GM23338 (cell line): ENCODE measurements around the gene SLC2A5. TPM values are rescaled to one million over a fixed set of nuclear protein-coding genes. Genes with fewer than 3 reads are reported as not detected.

Experiments
- ATAC-seq: fragments of 200-7000 bp; cut with Tn5 transposase; 3 replicates; pipeline ENCODE4 v1.9.1; 2020
- DNase-seq: peaks from one replicate; pipeline ENCODE4 v3.0.0-alpha.2; 2015; ENCODE audit warnings: low spot score
- H2AFZ ChIP-seq: fragments of 200-600 bp; sonication (generic); 2 replicates; pipeline ENCODE4 v1.8.0; 2016; ENCODE audit warnings: antibody characterized with exemption, mild to moderate bottlenecking, moderate library complexity
- H3F3A ChIP-seq: fragments of 200-600 bp; sonication (generic); replicated peaks from 2 replicates; pipeline ENCODE4 v1.8.0; 2017; ENCODE audit warnings: antibody characterized with exemption, mixed run types, low read depth
- H3K27ac ChIP-seq: fragments of 200-600 bp; sonication (generic); 2 replicates; pipeline ENCODE4 v1.6.1; 2016; ENCODE audit warnings: low read depth
- H3K27me3 ChIP-seq: fragments of 200-600 bp; sonication (generic); 2 replicates; pipeline ENCODE4 v1.8.0; 2016; ENCODE audit warnings: mild to moderate bottlenecking, mixed run types, moderate library complexity; ENCODE audit not compliant: insufficient read depth
- H3K36me3 ChIP-seq: fragments of 200-600 bp; sonication (generic); 2 replicates; pipeline ENCODE4 v1.8.0; 2016; ENCODE audit warnings: mild to moderate bottlenecking; ENCODE audit not compliant: insufficient read depth
- H3K4me1 ChIP-seq: fragments of 200-600 bp; sonication (generic); 2 replicates; pipeline ENCODE4 v1.8.0; 2016; ENCODE audit warnings: mild to moderate bottlenecking, moderate library complexity; ENCODE audit not compliant: insufficient read depth
- H3K4me2 ChIP-seq: fragments of 200-600 bp; sonication (generic); 2 replicates; pipeline ENCODE4 v1.7.1; 2017; ENCODE audit warnings: mixed run types
- H3K4me3 ChIP-seq: fragments of 200-600 bp; sonication (generic); 2 replicates; pipeline ENCODE4 v1.6.1; 2016; ENCODE audit warnings: mixed run types
- H3K79me2 ChIP-seq: fragments of 200-600 bp; sonication (generic); replicated peaks from 2 replicates; pipeline ENCODE4 v1.8.0; 2017; ENCODE audit warnings: mild to moderate bottlenecking; ENCODE audit not compliant: insufficient read depth
- H3K9me2 ChIP-seq: fragments of 200-600 bp; sonication (generic); 2 replicates; pipeline ENCODE4 v1.8.0; 2017; ENCODE audit not compliant: insufficient read depth
- H4K20me1 ChIP-seq: fragments of 200-600 bp; sonication (generic); replicated peaks from 2 replicates; pipeline ENCODE4 v1.8.0; 2017; ENCODE audit warnings: mild to moderate bottlenecking; ENCODE audit not compliant: insufficient read depth
- H3K27ac Mint-ChIP-seq: 2 replicates; pipeline ENCODE4 v1.8.0; 2020; ENCODE audit warnings: inconsistent platforms, mild to moderate bottlenecking, moderate library complexity, mixed read lengths
- H3K27me3 Mint-ChIP-seq: 3 replicates; pipeline ENCODE4 v1.8.0; 2022; ENCODE audit warnings: low read depth, mild to moderate bottlenecking, moderate library complexity, mixed read lengths, inconsistent platforms; ENCODE audit not compliant: insufficient read depth, poor library complexity
- H3K36me3 Mint-ChIP-seq: 3 replicates; pipeline ENCODE4 v1.8.0; 2021; ENCODE audit warnings: low read depth, mild to moderate bottlenecking, inconsistent platforms, moderate library complexity, mixed read lengths
- H3K4me1 Mint-ChIP-seq: 3 replicates; pipeline ENCODE4 v1.8.0; 2020; ENCODE audit warnings: mild to moderate bottlenecking, inconsistent platforms, mixed read lengths
- H3K4me3 Mint-ChIP-seq: 3 replicates; pipeline ENCODE4 v1.8.0; 2021; ENCODE audit warnings: moderate library complexity, mild to moderate bottlenecking, inconsistent platforms, mixed read lengths
- H3K9me3 Mint-ChIP-seq: 3 replicates; pipeline ENCODE4 v1.8.0; 2020; ENCODE audit warnings: moderate library complexity, mild to moderate bottlenecking, inconsistent platforms, mixed read lengths
- CREB1 ChIP-seq: fragments of 250-450 bp; sonication (Bioruptor Pico); IDR thresholded peaks from 2 replicates; pipeline ENCODE4 v1.5.0; 2020; ENCODE audit warnings: low read depth, mild to moderate bottlenecking, moderate library complexity
- NANOG ChIP-seq: IDR thresholded peaks from 2 replicates; pipeline ENCODE4 v1.6.1; 2016; ENCODE audit warnings: antibody characterized with exemption, borderline replicate concordance
- POLR2AphosphoS5 ChIP-seq: IDR thresholded peaks from 2 replicates; pipeline ENCODE4 v1.6.1; 2016; ENCODE audit warnings: antibody characterized with exemption, low read depth
- STAT1 ChIP-seq: IDR thresholded peaks from one replicate; pipeline ENCODE4 v1.6.1; 2016; ENCODE audit warnings: antibody characterized with exemption; ENCODE audit not compliant: unreplicated experiment
- ZNF114 ChIP-seq: fragments of 250-450 bp; sonication (Bioruptor Pico); IDR thresholded peaks from 2 replicates; pipeline ENCODE4 v1.5.0; 2020; ENCODE audit warnings: mild to moderate bottlenecking, moderate library complexity
- polyA plus RNA-seq: library from polyadenylated mRNA; unstranded; fragments of >200 nt; fragmentation: Nextera tagmentation; extraction: Ambion mirVana; gene quantifications from 2 replicates; pipeline ENCODE4 v1.2.1, GENCODE V29; 2016
- total RNA-seq: library from RNA; depleted of rRNA; stranded (reverse); fragments of >200 nt; shearing (Covaris generic); gene quantifications from 2 replicates; pipeline ENCODE4 v1.2.3, GENCODE V29; 2014
- TF ChIP-seq, protein P1 (sequence below): IDR thresholded peaks from 2 replicates; pipeline ENCODE4 v1.6.1; 2016; ENCODE audit warnings: antibody characterized with exemption
- TF ChIP-seq, protein P2 (sequence below): IDR thresholded peaks from one replicate; pipeline ENCODE4 v1.6.1; 2018; ENCODE audit warnings: antibody characterized with exemption; ENCODE audit not compliant: unreplicated experiment
- TF ChIP-seq, protein P3 (sequence below): fragments of 250-450 bp; sonication (Bioruptor Pico); IDR thresholded peaks from 2 replicates; pipeline ENCODE4 v1.5.0; 2020; ENCODE audit warnings: mild to moderate bottlenecking, moderate library complexity

Gene SLC2A5
- total and polyA plus RNA-seq, 2 experiments from 2014 or later = 0.03 TPM; not detected in 1

DNA sequence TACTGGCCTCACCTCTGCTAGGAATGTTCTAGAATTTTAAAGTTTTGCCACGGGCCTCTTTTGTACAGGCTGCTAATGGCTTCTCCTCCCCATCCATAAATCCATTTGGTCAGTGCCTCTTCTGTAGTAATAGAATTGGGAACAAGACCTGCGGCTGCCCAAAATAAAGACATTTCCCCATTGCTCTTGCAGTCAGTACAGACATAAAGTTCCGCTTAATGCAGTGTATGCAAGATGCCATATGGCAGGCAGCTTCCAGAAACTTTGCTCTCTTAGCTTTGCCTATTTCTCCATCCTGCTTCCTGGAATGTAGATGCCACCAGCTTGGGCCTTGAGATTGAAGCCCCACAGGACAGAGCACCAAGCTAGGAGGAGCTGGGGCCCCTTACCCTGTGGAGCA, 3.7 kb upstream of the SLC2A5 start:
- no peaks in the 10 kb centered on the region for H3F3A ChIP-seq
- Mint-ChIP-seq H3K27ac (no peak overlapping the region), H3K36me3 (no peaks in the 10 kb centered on the region), H3K9me3 (no peaks in the 10 kb centered on the region), H3K4me3 (no peak overlapping the region), H3K27me3 (peaks cover 10% of the 10 kb centered on the region), H3K4me1 (peaks cover 12% of the 10 kb centered on the region)
- H3K4me3 ChIP-seq = no peak overlapping the region
- H3K36me3 ChIP-seq = no peaks in the 10 kb centered on the region
- no peak for TF ChIP-seq NANOG
- TF ChIP-seq, protein P1, sequence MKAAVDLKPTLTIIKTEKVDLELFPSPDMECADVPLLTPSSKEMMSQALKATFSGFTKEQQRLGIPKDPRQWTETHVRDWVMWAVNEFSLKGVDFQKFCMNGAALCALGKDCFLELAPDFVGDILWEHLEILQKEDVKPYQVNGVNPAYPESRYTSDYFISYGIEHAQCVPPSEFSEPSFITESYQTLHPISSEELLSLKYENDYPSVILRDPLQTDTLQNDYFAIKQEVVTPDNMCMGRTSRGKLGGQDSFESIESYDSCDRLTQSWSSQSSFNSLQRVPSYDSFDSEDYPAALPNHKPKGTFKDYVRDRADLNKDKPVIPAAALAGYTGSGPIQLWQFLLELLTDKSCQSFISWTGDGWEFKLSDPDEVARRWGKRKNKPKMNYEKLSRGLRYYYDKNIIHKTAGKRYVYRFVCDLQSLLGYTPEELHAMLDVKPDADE = no peak
- TF ChIP-seq STAT1 = no peak
- no peak for TF ChIP-seq CREB1 (CRISPR knock-in tag)
- TF ChIP-seq, protein P2, sequence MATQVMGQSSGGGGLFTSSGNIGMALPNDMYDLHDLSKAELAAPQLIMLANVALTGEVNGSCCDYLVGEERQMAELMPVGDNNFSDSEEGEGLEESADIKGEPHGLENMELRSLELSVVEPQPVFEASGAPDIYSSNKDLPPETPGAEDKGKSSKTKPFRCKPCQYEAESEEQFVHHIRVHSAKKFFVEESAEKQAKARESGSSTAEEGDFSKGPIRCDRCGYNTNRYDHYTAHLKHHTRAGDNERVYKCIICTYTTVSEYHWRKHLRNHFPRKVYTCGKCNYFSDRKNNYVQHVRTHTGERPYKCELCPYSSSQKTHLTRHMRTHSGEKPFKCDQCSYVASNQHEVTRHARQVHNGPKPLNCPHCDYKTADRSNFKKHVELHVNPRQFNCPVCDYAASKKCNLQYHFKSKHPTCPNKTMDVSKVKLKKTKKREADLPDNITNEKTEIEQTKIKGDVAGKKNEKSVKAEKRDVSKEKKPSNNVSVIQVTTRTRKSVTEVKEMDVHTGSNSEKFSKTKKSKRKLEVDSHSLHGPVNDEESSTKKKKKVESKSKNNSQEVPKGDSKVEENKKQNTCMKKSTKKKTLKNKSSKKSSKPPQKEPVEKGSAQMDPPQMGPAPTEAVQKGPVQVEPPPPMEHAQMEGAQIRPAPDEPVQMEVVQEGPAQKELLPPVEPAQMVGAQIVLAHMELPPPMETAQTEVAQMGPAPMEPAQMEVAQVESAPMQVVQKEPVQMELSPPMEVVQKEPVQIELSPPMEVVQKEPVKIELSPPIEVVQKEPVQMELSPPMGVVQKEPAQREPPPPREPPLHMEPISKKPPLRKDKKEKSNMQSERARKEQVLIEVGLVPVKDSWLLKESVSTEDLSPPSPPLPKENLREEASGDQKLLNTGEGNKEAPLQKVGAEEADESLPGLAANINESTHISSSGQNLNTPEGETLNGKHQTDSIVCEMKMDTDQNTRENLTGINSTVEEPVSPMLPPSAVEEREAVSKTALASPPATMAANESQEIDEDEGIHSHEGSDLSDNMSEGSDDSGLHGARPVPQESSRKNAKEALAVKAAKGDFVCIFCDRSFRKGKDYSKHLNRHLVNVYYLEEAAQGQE = no peak
- H3K27ac ChIP-seq = no peak overlapping the region
- no peak overlapping the region for H3K4me2 ChIP-seq
- no peaks in the 10 kb centered on the region for H3K9me2 ChIP-seq
- peak overlapping the region; percentile 47; the same call in 1 of the 2 replicates for H2AFZ ChIP-seq
- no peaks in the 10 kb centered on the region for H3K79me2 ChIP-seq
- DNase-seq (no peak), ATAC-seq (no peak)
- no peaks in the 10 kb centered on the region for H4K20me1 ChIP-seq
- H3K27me3 ChIP-seq = no peaks in the 10 kb centered on the region
- H3K4me1 ChIP-seq = no peaks in the 10 kb centered on the region

DNA sequence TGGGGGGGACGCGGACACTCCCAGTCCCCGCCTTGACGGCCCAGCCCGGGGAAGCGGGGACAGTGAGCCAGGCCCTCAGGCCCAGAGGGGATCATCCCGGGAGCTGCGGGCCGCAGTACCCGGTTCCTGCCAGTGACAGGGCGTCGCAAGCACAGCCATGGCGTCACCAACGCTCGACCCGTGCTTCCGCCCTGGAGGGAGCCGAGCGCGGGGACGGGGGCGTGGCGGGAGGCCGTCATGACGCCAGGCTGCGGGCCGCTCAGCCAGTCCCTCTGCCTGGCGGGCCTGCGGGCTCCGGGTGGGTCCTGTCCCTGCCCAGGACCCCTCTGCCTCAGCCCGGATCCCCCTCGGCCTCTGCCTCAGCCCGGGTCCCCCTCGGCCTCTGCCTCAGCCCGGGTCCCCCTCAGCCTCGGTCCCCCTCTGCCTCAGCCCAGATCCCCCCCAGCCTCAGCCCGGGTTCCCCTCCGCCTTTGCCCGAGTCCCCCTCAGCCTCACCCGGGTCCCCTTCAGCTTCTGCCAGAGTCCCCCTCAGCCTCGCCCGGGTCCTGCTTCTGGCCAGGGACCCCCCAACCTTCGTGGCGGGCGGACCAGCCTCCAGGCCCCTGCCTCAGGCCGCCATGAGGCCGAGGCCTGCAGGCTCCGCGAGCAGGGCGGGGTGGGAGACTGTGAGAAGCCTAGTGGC, 2.3 kb upstream of the SLC2A5 start:
- DNase-seq = peak; percentile 48
- no peaks in the 10 kb centered on the region for H3K79me2 ChIP-seq
- no peak overlapping the region for H2AFZ ChIP-seq
- H3K4me3 Mint-ChIP-seq = no peak overlapping the region
- ATAC-seq = peak; percentile 73
- H3K4me1 Mint-ChIP-seq = peaks cover 12% of the 10 kb centered on the region
- H3K4me1 ChIP-seq = no peaks in the 10 kb centered on the region
- H3K4me3 ChIP-seq = no peak overlapping the region
- H4K20me1 ChIP-seq = no peaks in the 10 kb centered on the region
- H3K27me3 ChIP-seq = no peaks in the 10 kb centered on the region
- H3K27me3 Mint-ChIP-seq = peaks cover 10% of the 10 kb centered on the region
- no peaks in the 10 kb centered on the region for H3K36me3 Mint-ChIP-seq
- H3K27ac Mint-ChIP-seq = no peak overlapping the region
- no peaks in the 10 kb centered on the region for H3K9me2 ChIP-seq
- H3F3A ChIP-seq = no peaks in the 10 kb centered on the region
- no peak overlapping the region for H3K27ac ChIP-seq
- H3K36me3 ChIP-seq = no peaks in the 10 kb centered on the region
- H3K4me2 ChIP-seq = no peak overlapping the region
- H3K9me3 Mint-ChIP-seq = no peaks in the 10 kb centered on the region
- no peak for TF ChIP-seq POLR2AphosphoS5
- TF ChIP-seq, protein P3, sequence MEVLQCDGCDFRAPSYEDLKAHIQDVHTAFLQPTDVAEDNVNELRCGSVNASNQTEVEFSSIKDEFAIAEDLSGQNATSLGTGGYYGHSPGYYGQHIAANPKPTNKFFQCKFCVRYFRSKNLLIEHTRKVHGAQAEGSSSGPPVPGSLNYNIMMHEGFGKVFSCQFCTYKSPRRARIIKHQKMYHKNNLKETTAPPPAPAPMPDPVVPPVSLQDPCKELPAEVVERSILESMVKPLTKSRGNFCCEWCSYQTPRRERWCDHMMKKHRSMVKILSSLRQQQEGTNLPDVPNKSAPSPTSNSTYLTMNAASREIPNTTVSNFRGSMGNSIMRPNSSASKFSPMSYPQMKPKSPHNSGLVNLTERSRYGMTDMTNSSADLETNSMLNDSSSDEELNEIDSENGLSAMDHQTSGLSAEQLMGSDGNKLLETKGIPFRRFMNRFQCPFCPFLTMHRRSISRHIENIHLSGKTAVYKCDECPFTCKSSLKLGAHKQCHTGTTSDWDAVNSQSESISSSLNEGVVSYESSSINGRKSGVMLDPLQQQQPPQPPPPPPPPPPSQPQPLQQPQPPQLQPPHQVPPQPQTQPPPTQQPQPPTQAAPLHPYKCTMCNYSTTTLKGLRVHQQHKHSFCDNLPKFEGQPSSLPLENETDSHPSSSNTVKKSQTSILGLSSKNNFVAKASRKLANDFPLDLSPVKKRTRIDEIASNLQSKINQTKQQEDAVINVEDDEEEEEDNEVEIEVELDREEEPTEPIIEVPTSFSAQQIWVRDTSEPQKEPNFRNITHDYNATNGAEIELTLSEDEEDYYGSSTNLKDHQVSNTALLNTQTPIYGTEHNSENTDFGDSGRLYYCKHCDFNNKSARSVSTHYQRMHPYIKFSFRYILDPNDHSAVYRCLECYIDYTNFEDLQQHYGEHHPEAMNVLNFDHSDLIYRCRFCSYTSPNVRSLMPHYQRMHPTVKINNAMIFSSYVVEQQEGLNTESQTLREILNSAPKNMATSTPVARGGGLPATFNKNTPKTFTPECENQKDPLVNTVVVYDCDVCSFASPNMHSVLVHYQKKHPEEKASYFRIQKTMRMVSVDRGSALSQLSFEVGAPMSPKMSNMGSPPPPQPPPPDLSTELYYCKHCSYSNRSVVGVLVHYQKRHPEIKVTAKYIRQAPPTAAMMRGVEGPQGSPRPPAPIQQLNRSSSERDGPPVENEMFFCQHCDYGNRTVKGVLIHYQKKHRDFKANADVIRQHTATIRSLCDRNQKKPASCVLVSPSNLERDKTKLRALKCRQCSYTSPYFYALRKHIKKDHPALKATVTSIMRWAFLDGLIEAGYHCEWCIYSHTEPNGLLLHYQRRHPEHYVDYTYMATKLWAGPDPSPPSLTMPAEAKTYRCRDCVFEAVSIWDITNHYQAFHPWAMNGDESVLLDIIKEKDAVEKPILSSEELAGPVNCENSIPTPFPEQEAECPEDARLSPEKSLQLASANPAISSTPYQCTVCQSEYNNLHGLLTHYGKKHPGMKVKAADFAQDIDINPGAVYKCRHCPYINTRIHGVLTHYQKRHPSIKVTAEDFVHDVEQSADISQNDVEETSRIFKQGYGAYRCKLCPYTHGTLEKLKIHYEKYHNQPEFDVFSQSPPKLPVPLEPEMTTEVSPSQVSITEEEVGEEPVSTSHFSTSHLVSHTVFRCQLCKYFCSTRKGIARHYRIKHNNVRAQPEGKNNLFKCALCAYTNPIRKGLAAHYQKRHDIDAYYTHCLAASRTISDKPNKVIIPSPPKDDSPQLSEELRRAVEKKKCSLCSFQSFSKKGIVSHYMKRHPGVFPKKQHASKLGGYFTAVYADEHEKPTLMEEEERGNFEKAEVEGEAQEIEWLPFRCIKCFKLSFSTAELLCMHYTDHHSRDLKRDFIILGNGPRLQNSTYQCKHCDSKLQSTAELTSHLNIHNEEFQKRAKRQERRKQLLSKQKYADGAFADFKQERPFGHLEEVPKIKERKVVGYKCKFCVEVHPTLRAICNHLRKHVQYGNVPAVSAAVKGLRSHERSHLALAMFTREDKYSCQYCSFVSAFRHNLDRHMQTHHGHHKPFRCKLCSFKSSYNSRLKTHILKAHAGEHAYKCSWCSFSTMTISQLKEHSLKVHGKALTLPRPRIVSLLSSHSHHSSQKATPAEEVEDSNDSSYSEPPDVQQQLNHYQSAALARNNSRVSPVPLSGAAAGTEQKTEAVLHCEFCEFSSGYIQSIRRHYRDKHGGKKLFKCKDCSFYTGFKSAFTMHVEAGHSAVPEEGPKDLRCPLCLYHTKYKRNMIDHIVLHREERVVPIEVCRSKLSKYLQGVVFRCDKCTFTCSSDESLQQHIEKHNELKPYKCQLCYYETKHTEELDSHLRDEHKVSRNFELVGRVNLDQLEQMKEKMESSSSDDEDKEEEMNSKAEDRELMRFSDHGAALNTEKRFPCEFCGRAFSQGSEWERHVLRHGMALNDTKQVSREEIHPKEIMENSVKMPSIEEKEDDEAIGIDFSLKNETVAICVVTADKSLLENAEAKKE = no peak
- TF ChIP-seq NANOG = no peak
- no peak for TF ChIP-seq CREB1 (CRISPR knock-in tag)
- no peak for TF ChIP-seq ZNF114 (CRISPR knock-in tag)
- no peak for TF ChIP-seq STAT1
